CD4-positive, CD25-positive, alpha-beta regulatory T cell (primary cell): ENCODE measurements around the gene CST1. TPM values are rescaled to one million over a fixed set of nuclear protein-coding genes. Genes with fewer than 3 reads are reported as not detected.
"Not testable (repeated sequence)": the region's sequence is repeated elsewhere in the genome, so short reads cannot be mapped to it uniquely, and the experiment has no call there.

Experiments used
- ATAC-seq, 2 donors: fragments of 150-1000 bp; cut with Tn5 transposase; one replicate each; pipeline ENCODE4 v1.10.0; 2021; ENCODE audit warnings: low read depth in 2 of 2, moderate number of reproducible peaks in 2 of 2, moderate library complexity in 1 of 2
- DNase-seq, 3 donors: peaks; one replicate each; pipeline versions ENCODE4 v3.0.0 to v3.0.0-alpha.2; 2012 to 2022; ENCODE audit warnings: mixed read lengths in 1 of 3
- H3K27ac ChIP-seq: one replicate; pipeline ENCODE4 v1.7.0; 2013; ENCODE audit warnings: mild to moderate bottlenecking, low read length; ENCODE audit not compliant: insufficient read depth, poor library complexity, severe bottlenecking
- H3K27me3 ChIP-seq: one replicate; pipeline ENCODE4 v1.7.0; 2013; ENCODE audit warnings: low read length; ENCODE audit not compliant: control insufficient read depth, insufficient read depth
- H3K36me3 ChIP-seq: one replicate; pipeline ENCODE4 v1.7.0; 2013; ENCODE audit warnings: mild to moderate bottlenecking, low read length, moderate library complexity; ENCODE audit not compliant: control insufficient read depth, insufficient read depth
- H3K4me1 ChIP-seq: 2 replicates; pipeline ENCODE4 v1.7.0; 2013; ENCODE audit warnings: mild to moderate bottlenecking, low read length; ENCODE audit not compliant: insufficient read depth, control insufficient read depth, poor library complexity, severe bottlenecking
- H3K4me3 ChIP-seq: one replicate; pipeline ENCODE4 v1.7.0; 2013; ENCODE audit warnings: low read depth, mild to moderate bottlenecking, low read length, moderate library complexity
- H3K9me3 ChIP-seq, 2 experiments: 1 replicate in 1 of 2; 2 replicates in 1 of 2; pipeline ENCODE4 v1.7.0; 2013; ENCODE audit warnings: low read length in 2 of 2, mild to moderate bottlenecking in 1 of 2, moderate library complexity in 1 of 2; ENCODE audit not compliant: control insufficient read depth in 2 of 2
- H3K27ac Mint-ChIP-seq, 3 donors: one replicate each; pipeline ENCODE4 v1.8.0; 2020 to 2022; ENCODE audit warnings: mild to moderate bottlenecking in 3 of 3, mixed read lengths in 3 of 3, moderate library complexity in 2 of 3
- H3K27me3 Mint-ChIP-seq: one replicate; pipeline ENCODE4 v1.8.0; 2022; ENCODE audit warnings: mild to moderate bottlenecking, mixed read lengths
- H3K36me3 Mint-ChIP-seq: one replicate; pipeline ENCODE4 v1.8.0; 2020; ENCODE audit warnings: mixed read lengths
- H3K4me1 Mint-ChIP-seq, 4 donors: one replicate each; pipeline ENCODE4 v1.8.0; 2020 to 2022; ENCODE audit warnings: mixed read lengths in 4 of 4, mild to moderate bottlenecking in 1 of 4
- H3K4me3 Mint-ChIP-seq, 4 donors: one replicate each; pipeline ENCODE4 v1.8.0; 2020 to 2022; ENCODE audit warnings: mild to moderate bottlenecking in 4 of 4, mixed read lengths in 4 of 4, moderate library complexity in 3 of 4
- H3K9me3 Mint-ChIP-seq, 7 donors: one replicate each; pipeline ENCODE4 v1.8.0; 2020 to 2022; ENCODE audit warnings: mixed read lengths in 7 of 7, mild to moderate bottlenecking in 3 of 7, moderate library complexity in 2 of 7
- polyA plus RNA-seq, 4 donors: library from polyadenylated mRNA; unstranded; fragments of 300-500 nt; fragmentation: Illumina TruSeq; gene quantifications; one replicate each; pipeline ENCODE4 v1.2.3, GENCODE V29; 2021
- total RNA-seq: library from RNA; stranded (reverse); gene quantifications from one replicate; pipeline ENCODE4 v1.2.3, GENCODE V29; 2022

The CST1 gene
- total and polyA plus RNA-seq, 5 donors from 2014 or later = not detected

GRCh38 chr20:23753589-23753988 lies 2.9 kb upstream of the CST1 start:
- Histone ChIP-seq H3K27me3 (no peaks in the 10 kb centered on the region), H3K27ac (no peak overlapping the region), H3K4me3 (no peak overlapping the region), H3K36me3 (no peaks in the 10 kb centered on the region), H3K4me1 (no peaks in the 10 kb centered on the region), H3K9me3 (no peaks in the 10 kb centered on the region)
- peaks cover 0 to 1% (median 0%) of the 10 kb centered on the region in 7 donors for H3K9me3 Mint-ChIP-seq
- H3K27me3 Mint-ChIP-seq = peaks cover 3% of the 10 kb centered on the region
- no peak for DNase-seq
- no peak overlapping the region for H3K27ac Mint-ChIP-seq
- ATAC-seq = no peak
- H3K4me1 Mint-ChIP-seq = no peaks in the 10 kb centered on the region
- no peak overlapping the region for H3K4me3 Mint-ChIP-seq
- H3K36me3 Mint-ChIP-seq = no peaks in the 10 kb centered on the region

GRCh38 chr20:23753194-23753548 lies 2.4 kb upstream of the CST1 start:
- Histone ChIP-seq H3K27ac (no peak overlapping the region), H3K4me3 (no peak overlapping the region), H3K9me3 (no peaks in the 10 kb centered on the region), H3K27me3 (no peaks in the 10 kb centered on the region), H3K4me1 (no peaks in the 10 kb centered on the region), H3K36me3 (no peaks in the 10 kb centered on the region)
- no peak for DNase-seq
- no peak for ATAC-seq
- Mint-ChIP-seq H3K27ac (no peak overlapping the region), H3K9me3 (peaks cover 0 to 1% (median 0%) of the 10 kb centered on the region in 7 donors), H3K4me3 (no peak overlapping the region), H3K27me3 (no peaks in the 10 kb centered on the region), H3K4me1 (no peaks in the 10 kb centered on the region), H3K36me3 (no peaks in the 10 kb centered on the region)

- Mint-ChIP-seq H3K9me3 (peaks cover 0 to 1% (median 0%) of the 10 kb centered on the region in 7 donors), H3K36me3 (no peaks in the 10 kb centered on the region), H3K4me3 (no peak overlapping the region), H3K27ac (no peak overlapping the region), H3K4me1 (no peaks in the 10 kb centered on the region), H3K27me3 (no peaks in the 10 kb centered on the region)
- no peaks in the 10 kb centered on the region for H3K9me3 ChIP-seq
- DNase-seq = no peak
- H3K36me3 ChIP-seq = no peaks in the 10 kb centered on the region
- no peak for ATAC-seq
- H3K4me3 ChIP-seq = no peak overlapping the region
- no peaks in the 10 kb centered on the region for H3K4me1 ChIP-seq
- H3K27ac ChIP-seq = no peak overlapping the region
- no peaks in the 10 kb centered on the region for H3K27me3 ChIP-seq
Measured at GRCh38 chr20:23752481-23753193, 1.9 kb upstream of the CST1 start.

- Histone ChIP-seq H3K4me1 (no peaks in the 10 kb centered on the region), H3K4me3 (no peak overlapping the region), H3K9me3 (no peaks in the 10 kb centered on the region), H3K36me3 (no peaks in the 10 kb centered on the region), H3K27ac (no peak overlapping the region), H3K27me3 (no peaks in the 10 kb centered on the region)
- no peaks in the 10 kb centered on the region for H3K9me3 Mint-ChIP-seq
- no peak overlapping the region for H3K4me3 Mint-ChIP-seq
- DNase-seq (no peak), ATAC-seq (no peak)
- no peaks in the 10 kb centered on the region for H3K4me1 Mint-ChIP-seq
- no peaks in the 10 kb centered on the region for H3K36me3 Mint-ChIP-seq
- no peak overlapping the region for H3K27ac Mint-ChIP-seq
- no peaks in the 10 kb centered on the region for H3K27me3 Mint-ChIP-seq
Measured at GRCh38 chr20:23752019-23752418, 1.3 kb upstream of the CST1 start.

- H3K27me3 ChIP-seq = no peaks in the 10 kb centered on the region
- DNase-seq (no peak), ATAC-seq (no peak)
- H3K4me1 Mint-ChIP-seq = no peaks in the 10 kb centered on the region
- no peak overlapping the region for H3K4me3 ChIP-seq
- no peak overlapping the region for H3K4me3 Mint-ChIP-seq
- H3K27me3 Mint-ChIP-seq = no peaks in the 10 kb centered on the region
- no peaks in the 10 kb centered on the region for H3K9me3 Mint-ChIP-seq
- H3K27ac ChIP-seq = no peak overlapping the region
- H3K36me3 Mint-ChIP-seq = no peaks in the 10 kb centered on the region
- no peak overlapping the region for H3K27ac Mint-ChIP-seq
- no peaks in the 10 kb centered on the region for H3K4me1 ChIP-seq
- H3K9me3 ChIP-seq = no peaks in the 10 kb centered on the region
- no peaks in the 10 kb centered on the region for H3K36me3 ChIP-seq
Measured at GRCh38 chr20:23749746-23750145, 989 bp downstream of the CST1 start.

GRCh38 chr20:23748975-23749374 lies 1.8 kb downstream of the CST1 start:
- ATAC-seq, H3K9me3 ChIP-seq, H3K27ac Mint-ChIP-seq, H3K9me3 Mint-ChIP-seq, H3K4me1 ChIP-seq, H3K4me3 ChIP-seq, DNase-seq, H3K27me3 ChIP-seq, H3K36me3 Mint-ChIP-seq, H3K27ac ChIP-seq, H3K27me3 Mint-ChIP-seq, H3K4me1 Mint-ChIP-seq, H3K36me3 ChIP-seq, H3K4me3 Mint-ChIP-seq: not testable (repeated sequence)

- not testable (repeated sequence) for H3K27me3 ChIP-seq, H3K36me3 ChIP-seq, H3K4me1 ChIP-seq, H3K4me3 ChIP-seq, H3K9me3 Mint-ChIP-seq, DNase-seq, H3K27me3 Mint-ChIP-seq, H3K9me3 ChIP-seq, H3K36me3 Mint-ChIP-seq, H3K27ac Mint-ChIP-seq, ATAC-seq, H3K27ac ChIP-seq, H3K4me3 Mint-ChIP-seq, H3K4me1 Mint-ChIP-seq
Measured at GRCh38 chr20:23747551-23747950, 3.2 kb downstream of the CST1 start.

DNA sequence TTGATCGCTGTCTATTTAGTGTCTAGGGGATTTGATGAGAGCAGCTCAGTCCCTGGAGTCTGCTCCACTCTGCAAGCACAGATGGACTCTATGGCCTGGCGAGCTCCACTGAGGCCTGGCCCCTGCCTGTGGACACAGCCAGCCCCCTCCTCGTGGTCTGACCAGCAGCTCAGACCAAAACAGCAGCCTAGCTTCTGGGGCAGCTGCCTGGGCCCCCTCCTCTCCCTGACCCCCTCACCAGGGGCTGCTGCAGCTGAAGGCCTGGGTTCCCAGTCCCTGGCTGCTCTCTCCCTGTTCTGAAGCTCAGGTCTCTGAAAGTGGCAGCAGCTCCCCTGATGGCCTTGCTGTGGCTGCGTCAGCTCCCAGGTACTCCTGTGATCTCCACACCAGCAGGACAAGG lies 3.6 kb downstream of the CST1 start:
- not testable (repeated sequence) for H3K9me3 ChIP-seq, H3K36me3 ChIP-seq, H3K4me3 Mint-ChIP-seq, H3K27me3 Mint-ChIP-seq, H3K4me3 ChIP-seq, H3K4me1 ChIP-seq, H3K9me3 Mint-ChIP-seq, H3K4me1 Mint-ChIP-seq, ATAC-seq, DNase-seq, H3K27ac Mint-ChIP-seq, H3K27ac ChIP-seq, H3K27me3 ChIP-seq, H3K36me3 Mint-ChIP-seq
